ENCODE data around the gene ACOX3. TPM values are rescaled to one million over a fixed set of nuclear protein-coding genes. Genes with fewer than 3 reads are reported as not detected.
A peak's percentile ranks its signal among the peaks of the same experiment; 100 is the strongest.

Gene ACOX3
- total RNA-seq, 1 donor from 2014 or later = 34.0 TPM

GRCh38 chr4:8442596-8443358 lies 2.3 kb upstream of the ACOX3 start:
- no peak for TF ChIP-seq CTCF (conservative IDR thresholded peaks at IDR 0.05)
- no peak for DNase-seq (ENCODE audit: extremely low spot score, unreplicated experiment)
- peak overlapping the region; percentile 87 for H3K4me3 Mint-ChIP-seq
- H3K27me3 Mint-ChIP-seq = no peaks in the 10 kb centered on the region
- peaks cover 6% of the 10 kb centered on the region for H3K9me3 Mint-ChIP-seq
- H3K27ac Mint-ChIP-seq = peak overlapping the region; percentile 63
- H3K36me3 Mint-ChIP-seq = peaks cover 5% of the 10 kb centered on the region
- H3K4me1 Mint-ChIP-seq (ENCODE audit: unreplicated experiment) = peaks cover 48% of the 10 kb centered on the region

- H3K4me1 Mint-ChIP-seq (ENCODE audit: unreplicated experiment) = peaks cover 56% of the 10 kb centered on the region
- H3K27me3 Mint-ChIP-seq = no peaks in the 10 kb centered on the region
- peaks cover 6% of the 10 kb centered on the region for H3K9me3 Mint-ChIP-seq
- peak overlapping the region; percentile 63 for H3K27ac Mint-ChIP-seq
- H3K36me3 Mint-ChIP-seq = peaks cover 5% of the 10 kb centered on the region
- TF ChIP-seq CTCF (conservative IDR thresholded peaks at IDR 0.05) = no peak
- DNase-seq (ENCODE audit: extremely low spot score, unreplicated experiment) = no peak
- peak overlapping the region; percentile 87 for H3K4me3 Mint-ChIP-seq
Observed at GRCh38 chr4:8441499-8442091, 1.1 kb upstream of the ACOX3 start.

GRCh38 chr4:8439914-8440491 lies 520 bp downstream of the ACOX3 start:
- H3K27me3 Mint-ChIP-seq = no peaks in the 10 kb centered on the region
- peak overlapping the region; percentile 99 for H3K27ac Mint-ChIP-seq
- TF ChIP-seq CTCF (conservative IDR thresholded peaks at IDR 0.05) = no peak
- peaks cover 6% of the 10 kb centered on the region for H3K9me3 Mint-ChIP-seq
- H3K36me3 Mint-ChIP-seq = peaks cover 5% of the 10 kb centered on the region
- H3K4me3 Mint-ChIP-seq = peak overlapping the region; percentile 98
- peaks cover 60% of the 10 kb centered on the region for H3K4me1 Mint-ChIP-seq (ENCODE audit: unreplicated experiment)
- no peak for DNase-seq (ENCODE audit: extremely low spot score, unreplicated experiment)

- no peak for DNase-seq (ENCODE audit: extremely low spot score, unreplicated experiment)
- TF ChIP-seq CTCF (conservative IDR thresholded peaks at IDR 0.05) = no peak
- peaks cover 5% of the 10 kb centered on the region for H3K36me3 Mint-ChIP-seq
- H3K27ac Mint-ChIP-seq = peak overlapping the region; percentile 79
- H3K4me3 Mint-ChIP-seq = peak overlapping the region; percentile 77
- H3K4me1 Mint-ChIP-seq (ENCODE audit: unreplicated experiment) = peaks cover 60% of the 10 kb centered on the region
- no peaks in the 10 kb centered on the region for H3K27me3 Mint-ChIP-seq
- H3K9me3 Mint-ChIP-seq = peaks cover 6% of the 10 kb centered on the region
Observed at GRCh38 chr4:8439168-8439567, 1.4 kb downstream of the ACOX3 start.

GRCh38 chr4:8438743-8439142 lies 1.8 kb downstream of the ACOX3 start:
- H3K27ac Mint-ChIP-seq = peak overlapping the region; percentile 79
- H3K9me3 Mint-ChIP-seq = peaks cover 6% of the 10 kb centered on the region
- DNase-seq (ENCODE audit: extremely low spot score, unreplicated experiment) = no peak
- H3K27me3 Mint-ChIP-seq = no peaks in the 10 kb centered on the region
- peaks cover 56% of the 10 kb centered on the region for H3K4me1 Mint-ChIP-seq (ENCODE audit: unreplicated experiment)
- H3K36me3 Mint-ChIP-seq = peaks cover 5% of the 10 kb centered on the region
- no peak for TF ChIP-seq CTCF (conservative IDR thresholded peaks at IDR 0.05)
- peak overlapping the region; percentile 77 for H3K4me3 Mint-ChIP-seq
